ENCODE data around the gene MSRB3.

Gene MSRB3

GRCh38 chr12:65307169-65307501 lies 28.7 kb downstream of the MSRB3 start:
- no peak for TF ChIP-seq FOXP2 (optimal IDR thresholded peaks at IDR 0.05; ENCODE audit: borderline replicate concordance, extremely low read depth, extremely low read length, insufficient read depth)
- TF ChIP-seq REST (IDR thresholded peaks at IDR 0.05; ENCODE audit: insufficient read depth in 1 of 2, low read depth in 2 of 2, low read length in 2 of 2) = no peak
- 0 out of 2 replicates have a peak, but pooled peaks have one; percentile 3 for TF ChIP-seq SIN3A (IDR thresholded peaks at IDR 0.05; ENCODE audit: borderline replicate concordance, insufficient read depth, low read length)

GRCh38 chr12:65308006-65308405 lies 29.5 kb downstream of the MSRB3 start:
- TF ChIP-seq REST (IDR thresholded peaks at IDR 0.05; ENCODE audit: insufficient read depth in 1 of 2, low read depth in 2 of 2, low read length in 2 of 2) (no peak), FOXP2 (optimal IDR thresholded peaks at IDR 0.05; ENCODE audit: borderline replicate concordance, extremely low read depth, extremely low read length, insufficient read depth) (no peak), SIN3A (IDR thresholded peaks at IDR 0.05; ENCODE audit: borderline replicate concordance, insufficient read depth, low read length) (no peak), TAF1 (IDR thresholded peaks at IDR 0.05; ENCODE audit: borderline replicate concordance, insufficient read depth, low read length) (no peak), POLR2AphosphoS5 (IDR thresholded peaks at IDR 0.05; ENCODE audit: low read depth, low read length) (no peak)

GRCh38 chr12:65308601-65309071 lies 30.2 kb downstream of the MSRB3 start:
- no peak for TF ChIP-seq POLR2AphosphoS5 (IDR thresholded peaks at IDR 0.05; ENCODE audit: low read depth, low read length)
- peak; percentile 87 for TF ChIP-seq FOXP2 (optimal IDR thresholded peaks at IDR 0.05; ENCODE audit: borderline replicate concordance, extremely low read depth, extremely low read length, insufficient read depth)

- no peak for TF ChIP-seq FOXP2 (optimal IDR thresholded peaks at IDR 0.05; ENCODE audit: borderline replicate concordance, extremely low read depth, extremely low read length, insufficient read depth)
- no peak for TF ChIP-seq SIN3A (IDR thresholded peaks at IDR 0.05; ENCODE audit: borderline replicate concordance, insufficient read depth, low read length)
- TF ChIP-seq REST (IDR thresholded peaks at IDR 0.05; ENCODE audit: insufficient read depth in 1 of 2, low read depth in 2 of 2, low read length in 2 of 2) = no peak
- TF ChIP-seq POLR2AphosphoS5 (IDR thresholded peaks at IDR 0.05; ENCODE audit: low read depth, low read length) = no peak
- no peak for TF ChIP-seq TAF1 (IDR thresholded peaks at IDR 0.05; ENCODE audit: borderline replicate concordance, insufficient read depth, low read length)
Measured at GRCh38 chr12:65311260-65311659, 32.8 kb downstream of the MSRB3 start.

GRCh38 chr12:65313719-65314317 lies 35.3 kb downstream of the MSRB3 start:
- no peak for TF ChIP-seq POLR2AphosphoS5 (IDR thresholded peaks at IDR 0.05; ENCODE audit: low read depth, low read length)

GRCh38 chr12:65318186-65318685 lies 39.8 kb downstream of the MSRB3 start:
- no peak for TF ChIP-seq SIN3A (IDR thresholded peaks at IDR 0.05; ENCODE audit: borderline replicate concordance, insufficient read depth, low read length)
- TF ChIP-seq TAF1 (IDR thresholded peaks at IDR 0.05; ENCODE audit: borderline replicate concordance, insufficient read depth, low read length) = no peak

- TF ChIP-seq REST (IDR thresholded peaks at IDR 0.05; ENCODE audit: insufficient read depth in 1 of 2, low read depth in 2 of 2, low read length in 2 of 2) (no peak), FOXP2 (optimal IDR thresholded peaks at IDR 0.05; ENCODE audit: borderline replicate concordance, extremely low read depth, extremely low read length, insufficient read depth) (no peak)
Measured at GRCh38 chr12:65319688-65320200, 41.3 kb downstream of the MSRB3 start.
